Urothelium cell line (cell line): ENCODE data around the gene SMARCC2.
"Not testable (repeated sequence)": the region's sequence is repeated elsewhere in the genome, so short reads cannot be mapped to it uniquely, and the experiment has no call there.

Experiments used
- DNase-seq: peaks from one replicate; pipeline ENCODE4 v3.0.0; 2011; ENCODE audit warnings: low spot score, mixed read lengths
- FAIRE-seq: peaks from 2 replicates; lab custom pipeline; 2011; peaks lifted over from hg19 to GRCh38; lab: Jason Lieb, UNC

The SMARCC2 gene

DNA sequence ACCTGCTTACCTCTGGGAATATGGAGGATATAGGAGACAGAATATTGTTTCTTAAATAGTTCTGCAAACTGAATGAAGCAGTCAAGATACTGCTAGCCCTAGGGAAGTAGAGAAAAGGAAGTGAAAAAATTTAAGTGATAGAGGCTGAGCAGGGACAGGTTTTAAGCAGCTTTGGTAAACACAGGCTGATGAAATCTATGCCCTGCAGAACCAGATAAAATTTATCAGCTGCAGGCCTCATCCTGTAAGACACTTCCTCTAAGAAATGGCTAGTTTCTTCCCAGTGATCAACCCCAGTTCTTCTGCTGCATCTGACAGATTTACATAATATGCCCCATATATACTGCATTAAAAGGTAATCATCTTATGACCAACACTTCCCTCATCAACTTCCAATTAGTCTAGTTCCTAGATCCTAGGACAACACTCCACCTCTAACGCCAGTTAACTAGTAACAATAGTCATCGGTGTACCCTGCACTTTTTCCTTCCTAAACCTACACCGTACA lies 62.5 kb downstream of the SMARCC2 start:
- FAIRE-seq (no peak), DNase-seq (no peak)

DNA sequence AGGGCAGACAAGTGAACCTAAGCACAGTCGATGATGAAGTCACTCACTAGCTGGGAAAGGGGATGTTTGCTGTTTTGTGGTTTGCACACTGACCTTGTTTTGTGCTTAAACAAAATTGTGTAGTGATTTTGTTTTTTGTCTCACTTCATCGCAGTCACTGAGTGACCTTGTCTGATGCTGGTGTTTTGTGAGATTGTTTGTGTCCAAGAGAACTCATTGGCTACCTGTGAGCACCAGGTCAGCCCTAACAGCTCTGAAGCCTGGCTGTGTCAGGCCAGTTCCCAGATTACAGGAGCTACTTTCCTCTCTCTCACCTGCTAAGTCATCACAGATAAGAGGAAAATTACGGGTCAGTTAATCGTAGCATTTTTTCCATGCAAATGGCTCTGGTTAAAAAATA lies 65.2 kb downstream of the SMARCC2 start:
- no peak for DNase-seq
- FAIRE-seq = no peak

DNA sequence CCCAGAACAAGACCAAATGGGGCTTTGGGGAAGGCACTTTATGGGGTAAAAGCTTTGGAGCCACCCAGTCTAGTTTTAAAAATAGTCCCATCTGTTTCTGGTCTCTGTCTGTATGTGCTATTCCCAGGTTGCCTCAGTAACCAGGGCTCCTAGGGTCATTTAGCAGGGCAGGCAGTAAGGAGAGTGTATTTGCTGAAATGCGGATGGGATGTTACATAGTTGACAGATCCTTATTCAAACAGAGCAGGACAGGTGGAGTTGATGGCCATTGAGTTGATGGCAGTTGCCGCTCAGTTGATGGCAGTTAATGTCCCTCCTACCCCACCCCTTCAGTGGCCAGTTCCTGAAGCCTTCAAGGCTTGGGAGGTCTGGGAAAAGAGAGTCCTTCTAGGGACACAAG lies 66.6 kb downstream of the SMARCC2 start:
- DNase-seq (no peak), FAIRE-seq (no peak)

DNA sequence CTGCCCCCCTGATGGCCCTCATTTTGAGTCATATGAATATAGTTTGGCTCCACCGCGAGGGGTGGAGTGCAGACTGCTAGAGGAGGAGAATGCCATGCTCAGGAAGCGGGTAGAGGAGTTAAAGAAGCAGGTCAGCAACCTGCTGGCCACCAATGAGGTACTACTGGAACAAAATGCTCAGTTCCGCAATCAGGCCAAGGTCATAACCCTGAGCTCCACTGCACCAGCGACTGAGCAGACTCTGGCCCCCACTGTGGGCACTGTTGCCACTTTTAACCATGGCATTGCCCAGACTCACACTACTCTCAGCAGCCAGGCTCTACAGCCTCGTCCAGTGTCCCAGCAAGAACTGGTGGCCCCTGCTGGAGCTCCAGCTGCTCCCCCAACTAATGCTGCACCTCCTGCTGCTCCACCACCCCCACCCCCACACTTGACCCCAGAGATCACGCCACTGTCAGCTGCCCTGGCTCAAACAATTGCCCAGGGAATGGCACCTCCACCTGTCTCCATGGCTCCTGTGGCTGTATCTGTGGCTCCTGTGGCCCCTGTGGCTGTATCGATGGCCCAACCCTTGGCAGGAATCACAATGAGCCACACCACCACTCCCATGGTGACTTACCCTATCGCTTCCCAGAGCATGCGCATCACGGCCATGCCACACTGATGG lies 67.9 kb downstream of the SMARCC2 start:
- FAIRE-seq (no peak), DNase-seq (no peak)

DNA sequence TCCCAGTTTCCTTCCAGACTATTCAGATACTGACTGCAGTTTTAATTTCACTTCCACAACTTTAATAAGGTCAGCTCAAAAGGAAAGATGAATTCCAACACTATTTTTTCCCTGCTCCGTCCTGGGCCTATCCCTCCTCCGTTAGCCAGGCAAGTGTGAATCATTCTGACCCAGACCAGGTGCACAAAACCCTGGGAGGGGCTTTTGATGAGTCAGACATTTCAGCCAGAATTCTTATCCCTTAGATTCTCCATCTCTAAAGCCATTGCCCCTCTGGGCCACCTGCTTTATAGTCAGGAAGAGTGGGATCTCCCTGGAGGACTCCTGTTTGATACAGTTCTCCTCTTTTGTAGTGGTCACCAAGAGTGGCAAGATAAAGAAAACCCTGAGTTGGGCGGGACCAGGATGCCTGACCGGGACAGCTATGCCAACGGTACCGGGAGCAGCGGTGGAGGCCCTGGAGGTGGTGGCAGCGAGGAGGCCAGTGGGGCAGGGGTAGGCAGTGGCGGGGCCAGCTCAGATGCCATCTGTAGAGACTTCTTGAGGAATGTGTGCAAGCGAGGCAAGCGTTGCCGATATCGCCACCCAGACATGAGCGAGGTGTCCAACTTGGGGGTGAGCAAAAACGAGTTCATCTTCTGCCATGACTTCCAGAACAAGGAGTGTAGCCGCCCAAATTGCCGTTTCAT lies 69.0 kb downstream of the SMARCC2 start:
- DNase-seq (peak; percentile 56), FAIRE-seq (no peak)

DNA sequence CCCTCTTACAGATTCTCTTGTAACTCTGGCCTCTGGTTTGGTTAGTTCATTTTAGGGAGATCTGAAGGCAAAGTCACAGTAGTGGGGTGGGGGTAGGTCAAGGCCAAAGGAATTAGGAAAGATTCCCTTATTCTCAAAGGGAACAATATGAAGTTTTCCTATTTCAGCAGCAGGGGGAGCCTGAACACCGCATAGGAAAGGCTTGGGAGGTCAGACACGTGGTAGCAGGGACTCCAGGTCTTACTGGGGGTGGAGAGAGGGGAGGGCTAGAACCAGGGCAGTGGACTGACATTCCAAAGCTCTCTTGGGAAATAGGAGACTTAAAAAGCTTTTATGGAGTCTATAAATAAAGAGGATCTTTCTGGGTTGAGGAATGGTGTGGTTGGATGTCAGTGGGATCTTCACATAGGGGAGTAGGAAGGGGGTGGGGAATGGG lies 69.9 kb downstream of the SMARCC2 start:
- no peak for FAIRE-seq

DNA sequence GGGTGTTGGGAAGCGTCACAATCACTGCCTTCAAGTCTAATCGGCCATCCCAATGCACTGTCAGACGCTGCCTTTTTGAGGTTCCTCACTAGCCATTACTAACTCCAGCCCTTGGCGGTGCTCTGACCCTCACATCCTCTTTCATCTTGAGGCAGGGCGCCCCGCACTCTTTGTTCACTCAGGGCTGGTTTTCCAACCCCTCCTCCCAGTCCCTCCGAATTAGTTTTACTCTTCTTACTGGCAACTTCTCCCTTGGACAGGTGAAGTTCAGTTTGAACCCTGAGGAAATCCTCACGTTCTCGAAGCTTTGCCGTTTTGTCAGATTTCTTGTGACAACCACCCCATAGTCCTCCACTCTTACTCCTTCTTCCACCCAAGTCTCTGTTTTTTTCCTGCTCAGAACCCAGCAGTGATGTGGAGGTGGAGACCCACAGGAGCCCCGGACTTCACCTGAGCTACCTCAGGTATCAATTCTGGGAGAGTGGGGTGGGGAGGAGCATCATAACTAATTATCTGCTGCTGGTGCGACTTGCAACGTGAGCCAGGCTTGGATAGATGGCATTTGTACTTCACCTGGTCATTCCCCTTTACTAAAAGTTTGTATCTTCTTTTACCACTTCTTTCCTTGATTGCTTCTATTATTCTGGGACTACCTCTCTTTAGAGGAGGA lies 70.5 kb downstream of the SMARCC2 start:
- DNase-seq = no peak
- no peak for FAIRE-seq

More for the DNA sequence above, 69.9 kb downstream of the SMARCC2 start:
- peak; percentile 78 for DNase-seq

DNA sequence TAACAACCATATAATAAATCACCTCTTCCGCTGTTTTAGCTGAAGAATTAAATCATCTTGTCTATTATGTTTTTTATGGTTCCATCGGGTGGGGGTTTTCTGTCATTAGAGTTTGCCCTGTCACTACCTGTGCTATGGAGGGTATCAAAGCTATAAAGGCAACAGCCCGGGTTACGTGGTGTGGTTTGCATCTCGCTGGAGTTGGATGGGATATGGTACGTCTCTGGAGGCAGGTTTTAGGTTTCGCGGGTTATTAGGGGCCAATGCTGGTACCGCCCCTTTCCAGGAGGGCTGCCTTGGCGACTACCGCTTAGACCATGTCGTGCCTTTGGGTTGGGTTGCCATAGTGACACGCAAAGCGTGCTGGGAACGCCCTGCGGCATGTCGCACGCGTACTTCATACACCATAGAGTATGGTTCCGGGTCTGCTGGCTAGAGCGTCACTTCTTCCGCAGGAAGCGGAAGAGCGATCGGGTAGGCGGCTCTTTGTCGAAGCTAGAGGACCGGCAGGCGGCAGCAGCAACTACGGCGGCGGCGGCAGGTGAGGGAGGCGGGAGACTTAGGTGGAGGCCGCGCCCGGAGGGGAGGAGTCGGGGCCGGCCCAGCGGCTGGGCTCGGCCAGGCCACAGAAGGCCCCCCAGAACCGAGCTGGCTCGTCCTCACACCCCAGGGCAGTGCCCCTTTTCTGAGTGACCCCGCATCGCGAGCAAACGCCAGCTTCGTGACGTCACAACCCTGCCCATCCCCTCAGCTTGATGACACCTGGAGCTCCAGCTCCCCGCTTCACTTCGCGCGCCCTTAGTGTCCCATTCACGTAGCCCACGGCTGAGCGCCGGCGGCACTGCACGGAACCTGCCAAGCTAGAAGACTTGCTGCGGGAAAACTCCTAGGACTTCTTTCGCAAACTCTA lies 71.2 kb downstream of the SMARCC2 start, which contains the start of gene ZC3H10:
Gene ZC3H10 (plus strand): TSS at position 489 of the 910 bp plus-strand sequence. CDS start 2,297 bp downstream, outside the sequence.
- FAIRE-seq (peak; percentile 89), DNase-seq (peak; percentile 94)

DNA sequence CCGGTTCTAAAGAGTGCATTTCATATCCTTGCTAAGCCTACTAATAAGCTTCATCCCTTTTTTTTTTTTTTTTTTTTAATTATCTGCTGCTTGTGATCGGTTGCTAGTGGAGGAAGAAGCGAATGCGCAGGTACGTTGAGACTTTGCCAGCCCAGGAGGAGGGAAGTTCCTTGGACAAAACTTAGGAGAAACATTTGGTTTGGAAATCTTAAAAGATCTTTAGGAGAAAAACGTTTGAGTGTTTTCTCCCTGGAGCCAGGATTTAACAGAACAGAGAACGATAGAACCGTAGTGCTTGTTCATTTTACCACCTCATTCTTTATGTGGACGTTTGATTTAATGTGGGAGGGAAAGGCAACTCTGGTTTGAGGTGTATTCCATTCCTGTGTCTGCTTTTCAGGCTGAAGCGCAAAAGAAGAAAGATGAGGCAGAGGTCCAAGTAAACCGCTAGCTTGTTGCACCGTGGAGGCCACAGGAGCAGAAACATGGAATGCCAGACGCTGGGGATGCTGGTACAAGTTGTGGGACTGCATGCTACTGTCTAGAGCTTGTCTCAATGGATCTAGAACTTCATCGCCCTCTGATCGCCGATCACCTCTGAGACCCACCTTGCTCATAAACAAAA lies 72.1 kb downstream of the SMARCC2 start:
- not testable (repeated sequence) for DNase-seq, FAIRE-seq

DNA sequence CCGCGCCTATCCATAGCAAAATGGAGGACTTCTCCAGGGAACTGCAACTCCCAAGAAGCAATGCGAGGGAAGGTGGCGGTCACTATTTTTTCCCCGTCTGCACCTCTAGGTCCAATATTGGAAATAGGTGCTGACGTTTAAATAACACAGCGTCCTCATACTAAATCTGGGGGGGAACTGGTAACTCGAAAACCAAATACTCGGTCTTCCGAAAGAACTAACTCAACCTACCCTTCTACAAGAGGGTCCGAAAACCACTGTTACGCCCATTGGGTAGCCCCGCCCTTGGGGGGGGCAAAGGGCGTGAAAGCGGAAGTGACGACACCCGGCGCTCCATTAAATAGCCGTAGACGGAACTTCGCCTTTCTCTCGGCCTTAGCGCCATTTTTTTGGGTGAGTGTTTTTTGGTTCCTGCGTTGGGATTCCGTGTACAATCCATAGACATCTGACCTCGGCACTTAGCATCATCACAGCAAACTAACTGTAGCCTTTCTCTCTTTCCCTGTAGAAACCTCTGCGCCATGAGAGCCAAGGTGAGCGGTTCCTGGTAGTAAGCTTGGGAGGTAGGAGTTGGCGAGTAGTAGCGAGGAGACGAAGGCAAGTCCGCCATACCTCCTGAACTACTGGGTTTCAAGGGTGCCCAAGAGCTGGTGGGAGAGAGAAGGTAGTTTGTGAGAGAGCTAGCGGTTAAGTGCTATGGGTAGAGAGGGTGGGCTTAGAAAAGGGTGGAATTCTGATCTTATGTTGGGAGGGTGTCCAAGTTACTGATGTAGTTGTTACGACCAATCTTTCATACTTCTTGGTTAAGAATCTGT lies 72.8 kb downstream of the SMARCC2 start, which contains the start of gene RPL41:
Gene RPL41 (plus strand): TSS at position 367 of the 815 bp plus-strand sequence.
- DNase-seq = peak; percentile 81
- no peak for FAIRE-seq

DNA sequence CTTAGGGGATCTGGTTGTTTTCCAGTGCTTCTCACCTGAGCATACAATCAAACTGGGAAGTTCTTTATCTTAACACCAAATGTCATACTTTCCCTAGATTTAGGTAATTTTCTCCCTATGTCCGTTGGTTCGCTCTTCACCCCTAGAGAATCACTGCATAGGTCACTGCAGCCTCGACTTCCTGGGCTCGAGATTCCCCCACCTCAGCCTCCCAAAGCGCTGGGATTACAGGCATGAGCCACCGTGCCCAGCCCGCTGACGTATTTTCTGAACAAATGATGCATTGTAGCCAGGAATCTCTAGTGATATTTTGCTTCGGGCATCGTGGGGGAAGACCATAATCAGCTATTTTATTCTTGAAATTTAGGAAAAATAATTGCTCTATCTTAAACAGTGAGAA lies 74.0 kb downstream of the SMARCC2 start:
- FAIRE-seq = no peak
- no peak for DNase-seq

DNA sequence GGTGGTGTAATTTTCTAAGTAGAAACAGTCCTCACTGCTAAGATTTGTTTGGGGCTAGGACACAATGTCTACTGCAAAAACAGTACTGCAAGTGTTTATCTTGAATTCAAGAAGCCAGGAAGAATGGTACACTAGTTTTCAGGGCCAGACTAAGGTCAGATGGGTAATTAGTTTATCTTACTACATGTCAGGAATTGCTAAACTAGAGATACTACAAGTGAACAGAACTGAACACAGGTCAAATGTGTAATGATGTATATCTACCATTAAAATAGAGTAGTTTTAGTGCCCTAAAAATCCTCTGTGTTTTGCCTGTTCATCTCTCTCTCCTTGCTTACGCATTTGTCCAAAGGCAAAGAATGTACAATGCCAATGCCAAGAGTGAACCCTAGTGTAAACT lies 75.2 kb downstream of the SMARCC2 start:
- no peak for DNase-seq
- FAIRE-seq = no peak
